DND-41 (cell line): ENCODE measurements around the gene ERN2.

Experiments used
- ATAC-seq: fragments of 200-7000 bp; cut with Tn5 transposase; 3 replicates; pipeline ENCODE4 v1.9.1; 2021; ENCODE audit warnings: low read depth; ENCODE audit not compliant: insufficient read depth
- DNase-seq: peaks from one replicate; pipeline ENCODE4 v3.0.0-alpha.2; 2020
- H2AFZ ChIP-seq: 2 replicates; pipeline ENCODE4 v1.6.0; 2012; ENCODE audit warnings: low read depth, low read length
- H3K27ac ChIP-seq: 2 replicates; pipeline ENCODE4 v1.5.1; 2012; ENCODE audit warnings: low read length, inconsistent platforms
- H3K27me3 ChIP-seq: fragments of 200-600 bp; sonication (generic); 2 replicates; pipeline ENCODE4 v1.6.0; 2012; ENCODE audit warnings: low read length, mild to moderate bottlenecking, inconsistent platforms; ENCODE audit not compliant: insufficient read depth, poor library complexity
- H3K36me3 ChIP-seq: 2 replicates; pipeline ENCODE4 v1.5.1; 2012; ENCODE audit warnings: low read length, inconsistent platforms; ENCODE audit not compliant: insufficient read depth
- H3K4me1 ChIP-seq: 2 replicates; pipeline ENCODE4 v1.5.1; 2012; ENCODE audit warnings: mild to moderate bottlenecking, low read length; ENCODE audit not compliant: insufficient read depth
- H3K4me2 ChIP-seq: 2 replicates; pipeline ENCODE4 v1.6.0; 2012; ENCODE audit warnings: mild to moderate bottlenecking, moderate library complexity, low read length, inconsistent platforms; ENCODE audit not compliant: insufficient read depth
- H3K4me3 ChIP-seq, 2 experiments: fragments of 200-600 bp in 1 of 2; shearing (Covaris generic) in 1 of 2; 2 replicates each; pipeline ENCODE4 v1.5.1; 2012 to 2016; ENCODE audit warnings: inconsistent platforms in 2 of 2, low read length in 2 of 2, mild to moderate bottlenecking in 2 of 2, low read depth in 1 of 2, moderate library complexity in 1 of 2
- H3K79me2 ChIP-seq: 2 replicates; pipeline ENCODE4 v1.6.0; 2012; ENCODE audit warnings: low read length, inconsistent platforms; ENCODE audit not compliant: insufficient read depth
- H3K9ac ChIP-seq: 2 replicates; pipeline ENCODE4 v1.6.0; 2012; ENCODE audit warnings: low read depth, mild to moderate bottlenecking, inconsistent platforms, low read length, moderate library complexity
- H3K9me3 ChIP-seq: 2 replicates; pipeline ENCODE4 v1.5.1; 2012; ENCODE audit warnings: low read length, moderate library complexity, mild to moderate bottlenecking, inconsistent platforms; ENCODE audit not compliant: insufficient read depth, severe bottlenecking
- H4K20me1 ChIP-seq: 2 replicates; pipeline ENCODE4 v1.6.0; 2012; ENCODE audit warnings: low read length; ENCODE audit not compliant: insufficient read depth
- CTCF ChIP-seq: IDR thresholded peaks from 2 replicates; pipeline ENCODE4 v1.5.1; 2012; ENCODE audit warnings: borderline replicate concordance, low read length, moderate library complexity, mild to moderate bottlenecking; ENCODE audit not compliant: poor library complexity, severe bottlenecking; ENCODE audit errors: extremely low read depth
- EZH2 ChIP-seq: IDR thresholded peaks from 3 replicates; pipeline ENCODE4 v1.6.1; 2012; ENCODE audit warnings: borderline replicate concordance, low read depth, mild to moderate bottlenecking, moderate library complexity, low read length, inconsistent platforms; ENCODE audit not compliant: severe bottlenecking

Gene ERN2

GRCh38 chr16:23682181-23682580 lies 30.8 kb downstream of the ERN2 start:
- Histone ChIP-seq H4K20me1 (peaks cover 28% of the 10 kb centered on the region), H3K27me3 (no peaks in the 10 kb centered on the region), H3K36me3 (peaks cover 76% of the 10 kb centered on the region), H3K4me1 (peaks cover 49% of the 10 kb centered on the region), H3K9me3 (no peaks in the 10 kb centered on the region), H2AFZ (no peak overlapping the region), H3K9ac (no peak overlapping the region), H3K4me3 (no peak overlapping the region), H3K27ac (no peak overlapping the region), H3K4me2 (peak overlapping the region; percentile 81; the same call in 1 of the 2 replicates), H3K79me2 (peaks cover 64% of the 10 kb centered on the region)
- TF ChIP-seq CTCF (no peak), EZH2 (no peak)
- ATAC-seq: no peak
- DNase-seq: no peak

- DNase-seq: no peak
- peak overlapping the region; percentile 91; the same call in 1 of the 2 replicates for H2AFZ ChIP-seq
- H3K27ac ChIP-seq: peak overlapping the region; percentile 79
These were observed 33.1 kb downstream of the ERN2 start for GRCh38 chr16:23679986-23680336.

GRCh38 chr16:23679274-23679985 lies 33.6 kb downstream of the ERN2 start:
- peaks cover 61% of the 10 kb centered on the region for H3K79me2 ChIP-seq
- peaks cover 54% of the 10 kb centered on the region for H3K36me3 ChIP-seq
- H4K20me1 ChIP-seq: peaks cover 25% of the 10 kb centered on the region

More at GRCh38 chr16:23679986-23680336, 33.1 kb downstream of the ERN2 start:
- Histone ChIP-seq H3K4me1 (peaks cover 49% of the 10 kb centered on the region), H3K36me3 (peaks cover 56% of the 10 kb centered on the region), H3K4me3 (peak overlapping the region; percentile 90 to 97; a peak in 3 of 4 replicates), H3K4me2 (peak overlapping the region; percentile 81), H3K9ac (peak overlapping the region; percentile 90), H3K9me3 (no peaks in the 10 kb centered on the region), H3K27me3 (no peaks in the 10 kb centered on the region), H3K79me2 (peaks cover 61% of the 10 kb centered on the region), H4K20me1 (peaks cover 25% of the 10 kb centered on the region)
- TF ChIP-seq CTCF (no peak), EZH2 (no peak)
- no peak for ATAC-seq

More at GRCh38 chr16:23679274-23679985, 33.6 kb downstream of the ERN2 start:
- Histone ChIP-seq H3K4me1 (peaks cover 49% of the 10 kb centered on the region), H2AFZ (peak overlapping the region; percentile 91), H3K27ac (peak overlapping the region; percentile 79), H3K9me3 (no peaks in the 10 kb centered on the region), H3K4me2 (peak overlapping the region; percentile 81), H3K9ac (peak overlapping the region; percentile 90), H3K27me3 (no peaks in the 10 kb centered on the region), H3K4me3 (peak overlapping the region; percentile 90 to 97)
- ATAC-seq: peak; percentile 27
- TF ChIP-seq CTCF (peak; percentile 10), EZH2 (no peak)
- DNase-seq: peak; percentile 57
